GM12878 (cell line): ENCODE results near the gene CFAP99. TPM values are rescaled to one million over a fixed set of nuclear protein-coding genes. Genes with fewer than 3 reads are reported as not detected.

ENCODE experiments used
- ATAC-seq: fragments of 200-7000 bp; cut with Tn5 transposase; 3 replicates; pipeline ENCODE4 v1.9.1; 2020; ENCODE audit warnings: mild to moderate bottlenecking, moderate library complexity
- BruUV-seq: library from RNA; stranded (reverse); fragments of 400-500 nt; replicated peaks from 2 replicates; lab custom pipeline; 2021; lab: Mats Ljungman, UMichigan
- CTCF ChIA-PET: fragments of 300-600 bp; sonication (Branson Sonifier 250); formaldehyde crosslinking; extraction: SDS; loops from one replicate; lab custom pipeline; 2021; ENCODE audit warnings: inconsistent platforms; lab: Yijun Ruan, JAX
- POLR2A ChIA-PET: fragments of 350-600 bp; formaldehyde crosslinking; extraction: SDS; loops from one replicate; lab custom pipeline; 2021; ENCODE audit warnings: inconsistent platforms; lab: Charles Lee
- RAD21 ChIA-PET: fragments of 300-600 bp; sonication (Branson Sonifier 250); formaldehyde crosslinking; loops from one replicate; lab custom pipeline; 2023; ENCODE audit warnings: antibody characterized with exemption; ENCODE audit not compliant: unreplicated experiment; lab: Charles Lee
- SMC1A ChIA-PET: fragments of 300-600 bp; sonication (Branson Sonifier 250); formaldehyde crosslinking; loops from one replicate; lab custom pipeline; 2023; ENCODE audit not compliant: unreplicated experiment, uncharacterized antibody; lab: Charles Lee
- DNase-seq: peaks from one replicate; pipeline ENCODE4 v3.0.0-alpha.2; 2011; ENCODE audit warnings: low read depth, low spot score
- FAIRE-seq: peaks from 3 replicates; lab custom pipeline; 2011; peaks lifted over from hg19 to GRCh38; lab: Jason Lieb, UNC
- H2AFZ ChIP-seq: 2 replicates; pipeline ENCODE4 v1.6.0; 2011; ENCODE audit warnings: low read depth, low read length, control low read depth; ENCODE audit not compliant: control insufficient read depth
- H3K27ac ChIP-seq: 2 replicates; pipeline ENCODE4 v1.5.1; 2011; ENCODE audit warnings: control low read depth; ENCODE audit not compliant: control insufficient read depth, insufficient read depth
- H3K27me3 ChIP-seq, 2 experiments: replicated peaks in 1 of 2; 2 replicates each; pipeline versions ENCODE4 v1.6.0 to v1.6.1; 2011; ENCODE audit warnings: low read length in 1 of 2; ENCODE audit not compliant: control insufficient read depth in 2 of 2, insufficient read depth in 2 of 2
- H3K36me3 ChIP-seq, 2 experiments: 2 replicates each; pipeline ENCODE4 v1.5.1; 2011; ENCODE audit warnings: low read length in 1 of 2; ENCODE audit not compliant: control insufficient read depth in 2 of 2, insufficient read depth in 2 of 2
- H3K4me1 ChIP-seq: 2 replicates; pipeline ENCODE4 v1.6.1; 2011; ENCODE audit warnings: mild to moderate bottlenecking, low read length, moderate library complexity, mixed read lengths; ENCODE audit not compliant: control insufficient read depth, insufficient read depth
- H3K4me2 ChIP-seq: 2 replicates; pipeline ENCODE4 v1.6.0; 2011; ENCODE audit warnings: control low read depth; ENCODE audit not compliant: control insufficient read depth, insufficient read depth
- H3K4me3 ChIP-seq: fragments of 200-600 bp; sonication (generic); 2 replicates; pipeline ENCODE4 v1.5.1; 2016
- H3K79me2 ChIP-seq: 2 replicates; pipeline ENCODE4 v1.6.0; 2011; ENCODE audit warnings: low read length; ENCODE audit not compliant: control insufficient read depth, insufficient read depth
- H3K9ac ChIP-seq: 2 replicates; pipeline ENCODE4 v1.8.0; 2011; ENCODE audit warnings: low read length, control low read depth, mixed read lengths; ENCODE audit not compliant: control insufficient read depth, insufficient read depth
- H3K9me3 ChIP-seq: replicated peaks from 3 replicates; pipeline ENCODE4 v1.5.1; 2011; ENCODE audit warnings: mild to moderate bottlenecking, low read length; ENCODE audit not compliant: control insufficient read depth, insufficient read depth
- H4K20me1 ChIP-seq: 2 replicates; pipeline ENCODE4 v1.6.0; 2011; ENCODE audit not compliant: control insufficient read depth, insufficient read depth
- ATF7 ChIP-seq: fragments of 450-650 bp; IDR thresholded peaks from 2 replicates; pipeline ENCODE4 v1.6.1; 2016; ENCODE audit warnings: low read depth, mild to moderate bottlenecking
- BRCA1 ChIP-seq: IDR thresholded peaks from 2 replicates; pipeline ENCODE4 v1.6.1; 2011; ENCODE audit warnings: low read depth, low read length, improper control_type of control experiment
- CBFB ChIP-seq: IDR thresholded peaks from 2 replicates; pipeline ENCODE4 v1.6.1; 2016; ENCODE audit warnings: antibody characterized with exemption, low read depth
- IKZF2 ChIP-seq, 2 experiments: fragments of 450-650 bp; IDR thresholded peaks; 2 replicates each; pipeline ENCODE4 v1.6.1; 2017; ENCODE audit warnings: mild to moderate bottlenecking in 2 of 2, moderate library complexity in 2 of 2
- MTA3 ChIP-seq: IDR thresholded peaks from 2 replicates; pipeline ENCODE4 v1.6.1; 2012; ENCODE audit warnings: low read length, inconsistent platforms, borderline replicate concordance
- NBN ChIP-seq: fragments of 450-650 bp; IDR thresholded peaks from 2 replicates; pipeline ENCODE4 v1.6.1; 2016
- PAX8 ChIP-seq: fragments of 450-650 bp; IDR thresholded peaks from 2 replicates; pipeline ENCODE4 v1.6.1; 2017; ENCODE audit warnings: mild to moderate bottlenecking, moderate library complexity
- POU2F2 ChIP-seq: IDR thresholded peaks from 3 replicates; pipeline ENCODE4 v1.6.1; 2011; ENCODE audit warnings: low read depth, mild to moderate bottlenecking, low read length, borderline replicate concordance
- SMAD5 ChIP-seq: IDR thresholded peaks from 2 replicates; pipeline ENCODE4 v1.6.1; 2016; ENCODE audit warnings: antibody characterized with exemption, low read depth
- SMARCA5 ChIP-seq: fragments of 450-650 bp; IDR thresholded peaks from 2 replicates; pipeline ENCODE4 v1.6.1; 2017; ENCODE audit warnings: mild to moderate bottlenecking
- SP1 ChIP-seq: IDR thresholded peaks from one replicate; pipeline ENCODE4 v1.6.1; 2011; ENCODE audit warnings: low read depth, low read length
- TCF3 ChIP-seq: IDR thresholded peaks from 2 replicates; pipeline ENCODE4 v1.6.1; 2012; ENCODE audit warnings: low read depth, mild to moderate bottlenecking, low read length, borderline replicate concordance; ENCODE audit not compliant: insufficient read depth
- WRNIP1 ChIP-seq: IDR thresholded peaks from 2 replicates; pipeline ENCODE4 v1.6.1; 2011; ENCODE audit warnings: low read depth, low read length, improper control_type of control experiment, borderline replicate concordance
- WGBS: methylation state at CpG from one replicate; pipeline ENCODE4 v1.1.6; 2016; ENCODE audit warnings: low lambda C conversion rate; ENCODE audit not compliant: insufficient replicate concordance, insufficient coverage; ENCODE audit errors: missing lambda C conversion rate; 5-methylcytosine and 5-hydroxymethylcytosine counted together
- in situ Hi-C: fragments of 300-500 bp; cut with MboI; formaldehyde crosslinking; loops from 9 replicates; pipeline ENCODE4 v1.14.3; 2018; ENCODE audit warnings: mixed read lengths
- intact Hi-C: fragments of 100-400 bp; cut with micrococcal nuclease; formaldehyde crosslinking; loops from one replicate; pipeline ENCODE4 v1.14.2; 2022; ENCODE audit not compliant: unreplicated experiment
- polyA plus RNA-seq, 11 experiments: library from polyadenylated mRNA; depleted of rRNA in 4 of 11; unstranded in 6 of 11; stranded (reverse) in 5 of 11; fragments of >200 nt; fragmentation: Nextera tagmentation in 4 of 11; fragmentation: Illumina TruSeq in 1 of 11; extraction: Ambion mirVana in 4 of 11; extraction: Trizol in 1 of 11; gene quantifications; 1 replicate in 1 of 11; 2 replicates in 10 of 11; pipeline versions ENCODE4 v1.2.1 to v1.2.3, GENCODE V29; 2011 to 2016; ENCODE audit warnings: inconsistent platforms in 2 of 11, missing spikeins in 2 of 11, low read depth in 1 of 11
- total RNA-seq, 4 experiments: library from RNA; depleted of rRNA in 3 of 4; stranded (reverse); fragments of >200 nt in 3 of 4; fragmentation: Illumina TruSeq in 1 of 4; extraction: Trizol in 1 of 4; gene quantifications; 2 replicates each; pipeline versions ENCODE4 v1.2.1 to v1.2.3, GENCODE V29; 2013 to 2021
- TF ChIP-seq, protein P1 (sequence below): fragments of 450-650 bp; IDR thresholded peaks from 2 replicates; pipeline ENCODE4 v1.6.1; 2018; ENCODE audit warnings: borderline replicate concordance, mild to moderate bottlenecking; ENCODE audit not compliant: partially characterized antibody

The CFAP99 gene
- total and polyA plus RNA-seq, 10 of the 15 experiments (the other 5 are each of a cell fraction or from before 2014, with no cell fraction given): not detected

DNA sequence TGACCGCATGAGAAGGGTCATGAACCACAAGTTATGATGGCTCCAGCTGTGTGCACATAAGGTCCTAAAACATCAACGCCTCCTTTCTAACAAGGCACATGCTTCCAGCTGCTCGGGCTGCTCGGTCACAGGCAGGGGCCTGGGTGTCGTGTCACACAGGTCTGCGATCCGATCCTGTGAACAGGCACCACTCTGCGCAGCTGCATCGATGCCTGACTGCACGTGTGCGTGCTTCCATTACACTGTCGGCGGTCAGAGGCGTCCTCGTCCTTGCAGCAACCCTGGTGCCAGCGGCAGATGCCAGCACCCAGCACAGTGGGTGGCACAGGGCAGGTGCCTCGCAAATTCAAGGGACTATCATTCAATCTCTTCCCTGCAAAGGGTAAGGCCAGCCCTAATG lies 24.2 kb upstream of the CFAP99 start:
- CTCF ChIA-PET: interaction anchor here (0.6 to 3.2 kb wide), 2 partner anchors 18 to 98 kb away, joined by 3 to 15 read pairs; no protein-coding TSS in a partner anchor
- in situ Hi-C loops: no loop called here
- no peaks in the 10 kb centered on the region for H3K36me3 ChIP-seq
- POLR2A ChIA-PET: no interaction called here
- FAIRE-seq: no peak
- no peak overlapping the region for H3K9ac ChIP-seq
- SMC1A ChIA-PET: interaction anchor here (0.9 to 2.4 kb wide), 3 partner anchors 18 to 175 kb away, joined by 4 to 12 read pairs (median 5); no protein-coding TSS in a partner anchor
- BruUV-seq: no TSS peak
- H3K27ac ChIP-seq: no peak overlapping the region
- no peaks in the 10 kb centered on the region for H3K27me3 ChIP-seq
- no peak for ATAC-seq
- RAD21 ChIA-PET: no interaction called here
- H2AFZ ChIP-seq: no peak overlapping the region
- no peaks in the 10 kb centered on the region for H3K9me3 ChIP-seq
- intact Hi-C loops: no loop called here
- H4K20me1 ChIP-seq: no peaks in the 10 kb centered on the region
- TF ChIP-seq MTA3 (no peak), WRNIP1 (no peak), SMAD5 (no peak)
- WGBS: 72% methylated on average over 17 of the region's 17 CpGs
- H3K4me2 ChIP-seq: no peak overlapping the region
- H3K4me1 ChIP-seq: no peaks in the 10 kb centered on the region
- H3K4me3 ChIP-seq: no peak overlapping the region
- no peaks in the 10 kb centered on the region for H3K79me2 ChIP-seq
- DNase-seq: no peak

DNA sequence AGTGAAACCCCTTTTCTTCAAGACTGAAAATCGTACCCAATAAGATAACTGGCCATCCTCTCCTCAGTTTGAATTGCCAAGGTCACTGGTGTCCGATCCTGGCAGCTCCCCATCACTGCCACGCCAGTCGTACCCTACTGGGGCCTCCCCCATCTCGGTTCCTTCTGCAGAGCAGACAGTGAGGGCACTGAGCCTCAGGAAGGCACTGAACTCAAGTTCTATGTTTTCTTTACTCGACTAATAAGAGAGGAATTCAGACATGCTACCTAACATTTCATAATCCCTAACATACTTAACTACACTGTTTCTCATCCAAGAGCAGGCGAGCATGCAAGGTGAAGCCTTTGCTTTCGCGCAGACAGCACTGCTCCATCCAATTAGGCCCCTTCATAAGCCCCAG lies 23.7 kb upstream of the CFAP99 start:
- no peaks in the 10 kb centered on the region for H3K79me2 ChIP-seq
- in situ Hi-C loops: no loop called here
- H4K20me1 ChIP-seq: no peaks in the 10 kb centered on the region
- CTCF ChIA-PET: interaction anchor here (0.6 kb wide), 1 partner anchor 99 kb away, joined by 3 read pairs; no protein-coding TSS in a partner anchor
- 63% methylated on average over 9 of the region's 9 CpGs for WGBS
- TF ChIP-seq SP1 (no peak), NBN (no peak), SMARCA5 (no peak), CBFB (no peak), PAX8 (no peak), TCF3 (no peak), POU2F2 (no peak), ATF7 (no peak), BRCA1 (no peak), IKZF2 (IDR thresholded peaks at IDR 0.05) (no peak)
- TF ChIP-seq, protein P1, sequence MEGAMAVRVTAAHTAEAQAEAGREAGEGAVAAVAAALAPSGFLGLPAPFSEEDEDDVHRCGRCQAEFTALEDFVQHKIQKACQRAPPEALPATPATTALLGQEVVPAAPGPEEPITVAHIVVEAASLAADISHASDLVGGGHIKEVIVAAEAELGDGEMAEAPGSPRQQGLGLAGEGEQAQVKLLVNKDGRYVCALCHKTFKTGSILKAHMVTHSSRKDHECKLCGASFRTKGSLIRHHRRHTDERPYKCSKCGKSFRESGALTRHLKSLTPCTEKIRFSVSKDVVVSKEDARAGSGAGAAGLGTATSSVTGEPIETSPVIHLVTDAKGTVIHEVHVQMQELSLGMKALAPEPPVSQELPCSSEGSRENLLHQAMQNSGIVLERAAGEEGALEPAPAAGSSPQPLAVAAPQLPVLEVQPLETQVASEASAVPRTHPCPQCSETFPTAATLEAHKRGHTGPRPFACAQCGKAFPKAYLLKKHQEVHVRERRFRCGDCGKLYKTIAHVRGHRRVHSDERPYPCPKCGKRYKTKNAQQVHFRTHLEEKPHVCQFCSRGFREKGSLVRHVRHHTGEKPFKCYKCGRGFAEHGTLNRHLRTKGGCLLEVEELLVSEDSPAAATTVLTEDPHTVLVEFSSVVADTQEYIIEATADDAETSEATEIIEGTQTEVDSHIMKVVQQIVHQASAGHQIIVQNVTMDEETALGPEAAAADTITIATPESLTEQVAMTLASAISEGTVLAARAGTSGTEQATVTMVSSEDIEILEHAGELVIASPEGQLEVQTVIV: no peak
- H3K9ac ChIP-seq: no peak overlapping the region
- POLR2A ChIA-PET: no interaction called here
- H3K36me3 ChIP-seq: no peaks in the 10 kb centered on the region
- H3K9me3 ChIP-seq: no peaks in the 10 kb centered on the region
- FAIRE-seq (no peak), ATAC-seq (no peak), DNase-seq (no peak)
- RAD21 ChIA-PET: no interaction called here
- H3K27me3 ChIP-seq: no peaks in the 10 kb centered on the region
- no peak overlapping the region for H3K4me3 ChIP-seq
- H3K4me2 ChIP-seq: no peak overlapping the region
- SMC1A ChIA-PET: interaction anchor here (0.9 kb wide), 1 partner anchor 18 kb away, joined by 4 read pairs; no protein-coding TSS in a partner anchor
- no peak overlapping the region for H2AFZ ChIP-seq
- intact Hi-C loops: no loop called here
- H3K27ac ChIP-seq: no peak overlapping the region
- no TSS peak for BruUV-seq
- no peaks in the 10 kb centered on the region for H3K4me1 ChIP-seq
